GM19035 (cell line): ENCODE measurements around the gene STX3.
"Not testable (repeated sequence)": the region's sequence is repeated elsewhere in the genome, so short reads cannot be mapped to it uniquely, and the experiment has no call there.

Experiments
- ATAC-seq: cut with Tn5 transposase; IDR thresholded peaks from one replicate; pipeline ENCODE4 v1.9.1; 2021; ENCODE audit not compliant: unreplicated experiment

The STX3 gene

GRCh38 chr11:59839615-59840014, 84.4 kb downstream of the STX3 start:
- no peak for ATAC-seq

- no peak for ATAC-seq
Observed at GRCh38 chr11:59841514-59841913, 86.3 kb downstream of the STX3 start.

- no peak for ATAC-seq
Observed at GRCh38 chr11:59842316-59842715, 87.1 kb downstream of the STX3 start.

- no peak for ATAC-seq
Observed at GRCh38 chr11:59845399-59845798, 90.2 kb downstream of the STX3 start, which contains the start of gene CBLIF. CBLIF (minus strand) TSS chr11:59845499; CDS start chr11:59845453, 46 bp downstream.

GRCh38 chr11:59846556-59846955, 91.4 kb downstream of the STX3 start:
- ATAC-seq, result no peak

GRCh38 chr11:59847626-59848025, 92.5 kb downstream of the STX3 start:
- ATAC-seq, result no peak

GRCh38 chr11:59848439-59848838, 93.3 kb downstream of the STX3 start:
- not testable (repeated sequence) for ATAC-seq

- ATAC-seq, result no peak
Observed at GRCh38 chr11:59849129-59849528, 94.0 kb downstream of the STX3 start.

- ATAC-seq, result not testable (repeated sequence)
Observed at GRCh38 chr11:59849551-59849950, 94.4 kb downstream of the STX3 start.

- not testable (repeated sequence) for ATAC-seq
Observed at GRCh38 chr11:59851416-59851815, 96.2 kb downstream of the STX3 start.

- ATAC-seq, result no peak
Observed at GRCh38 chr11:59854871-59855270, 99.7 kb downstream of the STX3 start.
